ENCODE results near the gene FIBCD1. TPM values are rescaled to one million over a fixed set of nuclear protein-coding genes. Genes with fewer than 3 reads are reported as not detected.

FIBCD1 gene
- total and polyA plus RNA-seq, 4 donors: 0.97 to 7.7 (median 4.1) TPM

DNA sequence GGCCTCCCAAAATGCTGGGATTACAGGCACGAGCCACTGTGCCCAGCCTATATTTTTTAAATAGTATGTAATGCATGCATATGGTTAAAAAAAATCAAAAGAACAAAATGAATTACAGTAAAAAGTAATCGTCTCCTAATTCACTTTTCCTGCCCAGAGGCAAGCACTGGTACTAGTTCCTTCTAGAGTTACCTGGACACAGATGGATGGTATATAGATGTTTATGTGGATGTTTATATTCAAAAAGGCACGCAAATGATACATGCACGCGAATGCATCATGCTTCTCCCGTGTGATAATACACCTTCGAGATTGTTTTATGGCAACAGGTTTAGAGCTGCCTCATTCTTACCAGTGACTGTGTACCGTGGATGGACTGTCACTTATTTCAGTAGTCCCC is 82.6 kb downstream of the FIBCD1 start:
- Histone ChIP-seq H3K36me3 (ENCODE audit: control insufficient read depth in 4 of 4, insufficient read depth in 4 of 4, low read length in 4 of 4) (peaks cover 3 to 20% (median 10%) of the 10 kb centered on the region in 4 donors), H3K4me3 (no peak overlapping the region), H3K27ac (ENCODE audit: low read depth in 1 of 2, low read length in 1 of 2) (no peak overlapping the region), H3K9ac (ENCODE audit: insufficient read depth in 1 of 2, low read length in 2 of 2) (no peak overlapping the region), H3K9me3 (ENCODE audit: control insufficient read depth in 4 of 4, insufficient read depth in 3 of 4, low read length in 3 of 4) (no peaks in the 10 kb centered on the region), H3K4me1 (ENCODE audit: control insufficient read depth in 5 of 5, insufficient read depth in 5 of 5, low read length in 5 of 5) (peaks cover 0 to 8% (median 5%) of the 10 kb centered on the region in 5 donors), H3K27me3 (ENCODE audit: control insufficient read depth in 3 of 3, insufficient read depth in 3 of 3, low read length in 2 of 3) (no peaks in the 10 kb centered on the region)
- DNase-seq: no peak
- WGBS, 2 donors: 92% methylated on average over 8 of the region's 8 CpGs
- TF ChIP-seq CTCF (IDR thresholded peaks at IDR 0.05; ENCODE audit: control extremely low read depth, extremely low read depth): no peak
- no peak for ATAC-seq (ENCODE audit: insufficient read depth, low FRiP score)

DNA sequence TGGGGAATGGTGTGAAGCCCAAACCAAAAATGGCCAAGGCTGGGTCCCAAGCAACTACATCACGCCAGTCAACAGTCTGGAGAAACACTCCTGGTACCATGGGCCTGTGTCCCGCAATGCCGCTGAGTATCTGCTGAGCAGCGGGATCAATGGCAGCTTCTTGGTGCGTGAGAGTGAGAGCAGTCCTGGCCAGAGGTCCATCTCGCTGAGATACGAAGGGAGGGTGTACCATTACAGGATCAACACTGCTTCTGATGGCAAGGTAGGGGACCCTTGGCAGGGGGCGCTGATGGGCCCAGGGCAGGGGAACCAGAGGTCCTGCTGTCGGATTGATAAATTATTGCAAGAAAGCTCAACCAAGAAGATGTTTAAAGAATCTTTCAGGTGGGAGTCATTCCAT is 84.2 kb downstream of the FIBCD1 start:
- WGBS, 2 donors: 94 to 96% methylated on average over 9 of the region's 9 CpGs
- Histone ChIP-seq H3K4me1 (ENCODE audit: control insufficient read depth in 5 of 5, insufficient read depth in 5 of 5, low read length in 5 of 5) (peaks cover 0 to 3% (median 0%) of the 10 kb centered on the region in 5 donors), H3K36me3 (ENCODE audit: control insufficient read depth in 4 of 4, insufficient read depth in 4 of 4, low read length in 4 of 4) (peaks cover 3 to 20% (median 10%) of the 10 kb centered on the region in 4 donors), H3K4me3 (no peak overlapping the region), H3K27me3 (ENCODE audit: control insufficient read depth in 3 of 3, insufficient read depth in 3 of 3, low read length in 2 of 3) (no peaks in the 10 kb centered on the region), H3K27ac (ENCODE audit: low read depth in 1 of 2, low read length in 1 of 2) (no peak overlapping the region), H3K9me3 (ENCODE audit: control insufficient read depth in 4 of 4, insufficient read depth in 3 of 4, low read length in 3 of 4) (no peaks in the 10 kb centered on the region), H3K9ac (ENCODE audit: insufficient read depth in 1 of 2, low read length in 2 of 2) (no peak overlapping the region)
- no peak for TF ChIP-seq CTCF (IDR thresholded peaks at IDR 0.05; ENCODE audit: control extremely low read depth, extremely low read depth)
- no peak for ATAC-seq (ENCODE audit: insufficient read depth, low FRiP score)
- no peak for DNase-seq

DNA sequence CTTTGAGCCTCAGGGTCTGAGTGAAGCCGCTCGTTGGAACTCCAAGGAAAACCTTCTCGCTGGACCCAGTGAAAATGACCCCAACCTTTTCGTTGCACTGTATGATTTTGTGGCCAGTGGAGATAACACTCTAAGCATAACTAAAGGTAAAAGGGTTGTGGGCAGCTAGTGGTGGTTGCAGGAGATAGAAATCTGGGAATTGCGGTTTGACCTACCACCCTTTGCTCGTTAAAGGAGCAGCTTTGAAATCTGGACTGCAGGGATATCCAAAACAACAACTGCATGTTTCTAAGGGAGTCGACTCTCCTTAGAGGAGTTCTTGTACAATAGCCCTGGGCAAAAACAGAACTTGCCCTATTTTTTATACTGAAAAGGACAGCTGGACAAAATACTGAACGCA is 85.0 kb downstream of the FIBCD1 start:
- H3K4me1 ChIP-seq (ENCODE audit: control insufficient read depth in 5 of 5, insufficient read depth in 5 of 5, low read length in 5 of 5): peaks cover 0 to 5% (median 0%) of the 10 kb centered on the region in 5 donors
- no peak for DNase-seq
- no peak for ATAC-seq (ENCODE audit: insufficient read depth, low FRiP score)
- H3K27ac ChIP-seq (ENCODE audit: low read depth in 1 of 2, low read length in 1 of 2): no peak overlapping the region
- 86 to 87% methylated on average over 8 of the region's 8 CpGs for WGBS, 2 donors
- peaks cover 3 to 20% (median 10%) of the 10 kb centered on the region in 4 donors for H3K36me3 ChIP-seq (ENCODE audit: control insufficient read depth in 4 of 4, insufficient read depth in 4 of 4, low read length in 4 of 4)
- no peak overlapping the region for H3K4me3 ChIP-seq
- H3K27me3 ChIP-seq (ENCODE audit: control insufficient read depth in 3 of 3, insufficient read depth in 3 of 3, low read length in 2 of 3): no peaks in the 10 kb centered on the region
- no peak overlapping the region for H3K9ac ChIP-seq (ENCODE audit: insufficient read depth in 1 of 2, low read length in 2 of 2)
- TF ChIP-seq CTCF (IDR thresholded peaks at IDR 0.05; ENCODE audit: control extremely low read depth, extremely low read depth): no peak
- H3K9me3 ChIP-seq (ENCODE audit: control insufficient read depth in 4 of 4, insufficient read depth in 3 of 4, low read length in 3 of 4): no peaks in the 10 kb centered on the region

- DNase-seq (no peak), ATAC-seq (ENCODE audit: insufficient read depth, low FRiP score) (no peak)
- peaks cover 3 to 20% (median 9%) of the 10 kb centered on the region in 4 donors for H3K36me3 ChIP-seq (ENCODE audit: control insufficient read depth in 4 of 4, insufficient read depth in 4 of 4, low read length in 4 of 4)
- no peaks in the 10 kb centered on the region for H3K27me3 ChIP-seq (ENCODE audit: control insufficient read depth in 3 of 3, insufficient read depth in 3 of 3, low read length in 2 of 3)
- H3K27ac ChIP-seq (ENCODE audit: low read depth in 1 of 2, low read length in 1 of 2): no peak overlapping the region
- no peaks in the 10 kb centered on the region for H3K9me3 ChIP-seq (ENCODE audit: control insufficient read depth in 4 of 4, insufficient read depth in 3 of 4, low read length in 3 of 4)
- no peak overlapping the region for H3K4me3 ChIP-seq
- no peak overlapping the region for H3K9ac ChIP-seq (ENCODE audit: insufficient read depth in 1 of 2, low read length in 2 of 2)
- 90 to 96% methylated on average over 7 of the region's 7 CpGs for WGBS, 2 donors
- H3K4me1 ChIP-seq (ENCODE audit: control insufficient read depth in 5 of 5, insufficient read depth in 5 of 5, low read length in 5 of 5): peaks cover 0 to 12% (median 0%) of the 10 kb centered on the region in 5 donors
- no peak for TF ChIP-seq CTCF (IDR thresholded peaks at IDR 0.05; ENCODE audit: control extremely low read depth, extremely low read depth)
Measured at GRCh38 chr9:130852801-130853200, 86.2 kb downstream of the FIBCD1 start.

Data from lung (tissue), 12 donors.